DND-41 (cell line): ENCODE data around the gene ZNF765.
"Not testable (repeated sequence)": the region's sequence is repeated elsewhere in the genome, so short reads cannot be mapped to it uniquely, and the experiment has no call there.

Experiments
- CTCF ChIP-seq: IDR thresholded peaks from 2 replicates; pipeline ENCODE4 v1.5.1; 2012; ENCODE audit warnings: borderline replicate concordance, low read length, moderate library complexity, mild to moderate bottlenecking; ENCODE audit not compliant: poor library complexity, severe bottlenecking; ENCODE audit errors: extremely low read depth
- EZH2 ChIP-seq: IDR thresholded peaks from 3 replicates; pipeline ENCODE4 v1.6.1; 2012; ENCODE audit warnings: borderline replicate concordance, low read depth, mild to moderate bottlenecking, moderate library complexity, low read length, inconsistent platforms; ENCODE audit not compliant: severe bottlenecking

- not testable (repeated sequence) for TF ChIP-seq CTCF, EZH2
Measured at GRCh38 chr19:53460131-53460721, 65.3 kb downstream of the ZNF765 start.
